NCI-H510A treated with DMSO at 0.1 percent for 48 hours (cell line): ENCODE measurements around the gene UNC45A.
A peak's percentile ranks its signal among the peaks of the same experiment; 100 is the strongest.

Source experiments
- DNase-seq: peaks from one replicate; lab custom pipeline; 2025; lab: John Stamatoyannopoulos, UW

Gene UNC45A

GRCh38 chr15:90960298-90961091 is 25.4 kb downstream of the UNC45A start:
- DNase-seq, result no peak

- no peak for DNase-seq
These were observed 26.9 kb downstream of the UNC45A start for GRCh38 chr15:90962021-90962420.

GRCh38 chr15:90966262-90966661 is 31.2 kb downstream of the UNC45A start:
- no peak for DNase-seq

GRCh38 chr15:90967206-90967605 is 32.1 kb downstream of the UNC45A start:
- DNase-seq, result no peak

GRCh38 chr15:90968434-90968833 is 33.3 kb downstream of the UNC45A start:
- DNase-seq, result no peak

GRCh38 chr15:90970274-90970673 is 35.2 kb downstream of the UNC45A start:
- DNase-seq, result no peak

GRCh38 chr15:90972133-90972532 is 37.0 kb downstream of the UNC45A start:
- no peak for DNase-seq

- DNase-seq, result no peak
These were observed 39.1 kb downstream of the UNC45A start for GRCh38 chr15:90974216-90974615.

GRCh38 chr15:90979582-90979981 is 44.5 kb downstream of the UNC45A start:
- no peak for DNase-seq

GRCh38 chr15:90981681-90982080 is 46.6 kb downstream of the UNC45A start:
- no peak for DNase-seq

GRCh38 chr15:90982135-90982534 is 47.0 kb downstream of the UNC45A start:
- DNase-seq, result no peak

GRCh38 chr15:90986790-90987507 is 51.9 kb downstream of the UNC45A start:
- DNase-seq, result no peak

GRCh38 chr15:90987561-90988141 is 52.6 kb downstream of the UNC45A start:
- peak; percentile 12 for DNase-seq

GRCh38 chr15:90988296-90988695 is 53.2 kb downstream of the UNC45A start:
- DNase-seq, result peak; percentile 12

GRCh38 chr15:90989040-90989768 is 54.1 kb downstream of the UNC45A start:
- no peak for DNase-seq

GRCh38 chr15:90990446-90990845 is 55.4 kb downstream of the UNC45A start:
- no peak for DNase-seq

- no peak for DNase-seq
These were observed 56.7 kb downstream of the UNC45A start for GRCh38 chr15:90991587-90992285.

- DNase-seq, result no peak
These were observed 59.0 kb downstream of the UNC45A start for GRCh38 chr15:90994059-90994416.

- peak; percentile 90 for DNase-seq
These were observed 59.6 kb downstream of the UNC45A start, which contains the start of gene PRC1 for GRCh38 chr15:90994417-90995311. Gene PRC1 (minus strand): TSS chr15:90994535. CDS start chr15:90994417, 118 bp downstream.

- no peak for DNase-seq
These were observed 63.7 kb downstream of the UNC45A start for GRCh38 chr15:90998737-90999136.

- no peak for DNase-seq
These were observed 66.1 kb downstream of the UNC45A start for GRCh38 chr15:91001209-91001608.
